Activated CD8-positive, alpha-beta T cell treated with anti-CD3 and anti-CD28 coated beads, Interleukin-2, amount 10 ng/mL, durations not matched to agents 7 days and 5 days (primary cell): ENCODE data around the gene ABCB9. TPM values are rescaled to one million over a fixed set of nuclear protein-coding genes. Genes with fewer than 3 reads are reported as not detected.

Experiments used
- ATAC-seq: fragments of 150-1000 bp; cut with Tn5 transposase; one replicate; pipeline ENCODE4 v1.10.0; 2021; ENCODE audit warnings: moderate library complexity
- CTCF ChIA-PET: fragments of 350-600 bp; sonication (Branson Sonifier 250); formaldehyde crosslinking; loops from one replicate; lab custom pipeline; 2021; ENCODE audit warnings: antibody characterized with exemption; lab: Charles Lee
- POLR2A ChIA-PET: fragments of 350-600 bp; sonication (Branson Sonifier 250); formaldehyde crosslinking; loops from one replicate; lab custom pipeline; 2021; ENCODE audit warnings: antibody characterized with exemption; lab: Charles Lee
- DNase-seq: peaks from one replicate; pipeline ENCODE4 v3.0.0-alpha.2; 2020
- H3K27ac Mint-ChIP-seq: one replicate; pipeline ENCODE4 v1.8.0; 2021; ENCODE audit warnings: mild to moderate bottlenecking, mixed read lengths
- H3K27me3 Mint-ChIP-seq: one replicate; pipeline ENCODE4 v1.8.0; 2021; ENCODE audit warnings: low read depth, mixed read lengths
- H3K36me3 Mint-ChIP-seq: one replicate; pipeline ENCODE4 v1.8.0; 2021; ENCODE audit warnings: low read depth, mixed read lengths
- H3K4me1 Mint-ChIP-seq: one replicate; pipeline ENCODE4 v1.8.0; 2021; ENCODE audit warnings: low read depth, mixed read lengths
- H3K4me3 Mint-ChIP-seq: one replicate; pipeline ENCODE4 v1.8.0; 2021; ENCODE audit warnings: mild to moderate bottlenecking, mixed read lengths
- H3K9me3 Mint-ChIP-seq: one replicate; pipeline ENCODE4 v1.8.0; 2022; ENCODE audit warnings: mixed read lengths; ENCODE audit not compliant: insufficient read depth
- total RNA-seq, 2 experiments: library from RNA; stranded (reverse); gene quantifications; one replicate each; pipeline ENCODE4 v1.2.3, GENCODE V29; 2021

ABCB9 gene
- total RNA-seq, 2 experiments from 2014 or later: 5.9 to 6.0 TPM

- Mint-ChIP-seq H3K36me3 (no peaks in the 10 kb centered on the region), H3K27ac (no peak overlapping the region), H3K27me3 (no peaks in the 10 kb centered on the region), H3K9me3 (no peaks in the 10 kb centered on the region), H3K4me1 (peaks cover 14% of the 10 kb centered on the region), H3K4me3 (no peak overlapping the region)
- DNase-seq (no peak), ATAC-seq (no peak)
- ChIA-PET POLR2A (interaction anchor here (1.6 kb wide), 1 partner anchor 265 kb away, joined by 6 read pairs; the partner anchor contains the start of genes MPHOSPH9 and MTRFR), CTCF (interaction anchor here (1.1 kb wide), 1 partner anchor 8 kb away, joined by 3 read pairs; no protein-coding TSS in a partner anchor)
Measured at GRCh38 chr12:122968104-122968503, 1.8 kb upstream of the ABCB9 start.

DNA sequence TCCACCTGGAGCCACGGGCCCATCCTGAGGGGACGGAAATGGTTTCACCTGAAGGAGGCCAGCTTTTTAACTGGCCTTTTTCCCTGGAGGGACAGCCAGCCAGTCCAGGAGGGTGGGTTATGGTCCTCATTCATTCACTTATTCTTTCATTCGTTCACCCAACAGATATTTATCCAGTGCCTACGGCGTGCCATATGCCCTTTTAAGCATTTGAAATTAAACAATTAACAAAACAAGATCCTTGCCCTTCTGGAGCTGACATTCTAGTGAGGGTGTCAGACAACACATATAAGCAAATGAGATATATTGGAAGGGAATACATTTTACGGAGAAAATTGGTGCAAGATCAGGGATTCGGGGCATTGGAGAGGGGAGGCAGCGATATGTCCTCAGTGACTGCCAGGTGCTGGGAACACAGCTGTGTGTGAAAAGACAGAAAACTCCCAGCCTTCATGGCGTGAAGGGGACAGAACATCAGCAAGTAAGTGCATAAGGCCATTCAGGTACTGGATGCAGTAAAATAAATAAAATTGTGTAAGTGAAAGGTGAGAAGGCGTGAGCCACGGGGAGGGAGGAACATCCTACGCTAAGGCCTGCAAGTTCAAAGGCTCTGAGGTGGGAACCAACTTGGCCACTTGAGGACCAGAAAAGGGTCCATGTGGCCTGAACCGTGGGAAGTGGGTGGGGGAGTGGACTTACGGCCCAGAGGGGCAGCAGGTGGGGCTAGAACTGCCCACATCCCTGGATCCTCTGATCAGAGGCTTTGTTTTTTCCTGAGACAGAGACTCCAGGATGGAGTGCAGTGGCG is 684 bp upstream of the ABCB9 start:
- no peak overlapping the region for H3K27ac Mint-ChIP-seq
- POLR2A ChIA-PET: interaction anchor here (1.0 to 1.7 kb wide), 5 partner anchors 8 to 398 kb away, joined by 3 to 6 read pairs (median 5); partner anchors contain the start of genes MPHOSPH9, MTRFR and OGFOD2
- DNase-seq: no peak

DNA sequence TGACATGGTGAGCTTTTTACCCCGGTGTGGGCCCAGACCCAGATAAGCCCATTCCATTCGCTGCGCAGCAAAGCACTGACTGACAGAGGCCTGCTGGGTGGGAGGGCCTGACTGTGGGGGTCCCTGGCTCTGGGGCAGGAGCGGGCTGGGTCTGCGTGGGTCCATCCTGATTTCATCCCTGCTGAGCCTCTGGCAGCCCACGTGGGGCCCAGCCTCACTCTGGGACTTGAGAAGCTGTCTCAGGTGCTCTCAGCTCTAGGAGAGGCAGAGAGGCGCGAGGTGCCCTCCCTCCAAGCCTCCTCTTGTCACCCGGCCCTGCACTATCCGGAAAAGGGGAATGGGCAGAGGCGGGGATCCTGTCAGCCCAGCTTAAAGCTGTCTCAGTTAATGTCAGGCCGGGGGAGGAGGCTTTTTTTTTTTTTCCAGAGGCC is 927 bp downstream of the ABCB9 start:
- no peak for DNase-seq
- Mint-ChIP-seq H3K27ac (no peak overlapping the region), H3K27me3 (no peaks in the 10 kb centered on the region), H3K36me3 (no peaks in the 10 kb centered on the region), H3K4me1 (peaks cover 10% of the 10 kb centered on the region), H3K4me3 (no peak overlapping the region), H3K9me3 (no peaks in the 10 kb centered on the region)
- ChIA-PET POLR2A (interaction anchor here (1.0 to 1.7 kb wide), 3 partner anchors 10 to 67 kb away, joined by 3 to 4 read pairs (median 3); partner anchors contain the start of gene OGFOD2), CTCF (interaction anchor here (1.8 kb wide), 2 partner anchors 172 to 273 kb away, joined by 6 read pairs; no protein-coding TSS in a partner anchor)
- ATAC-seq: no peak

More for the DNA sequence above, 684 bp upstream of the ABCB9 start:
- CTCF ChIA-PET: interaction anchor here (0.9 to 1.8 kb wide), 5 partner anchors 9 to 173 kb away, joined by 3 to 6 read pairs (median 3); no protein-coding TSS in a partner anchor
- peaks cover 10% of the 10 kb centered on the region for H3K4me1 Mint-ChIP-seq
- H3K4me3 Mint-ChIP-seq: no peak overlapping the region
- H3K27me3 Mint-ChIP-seq: no peaks in the 10 kb centered on the region
- no peak for ATAC-seq
- H3K9me3 Mint-ChIP-seq: no peaks in the 10 kb centered on the region
- no peaks in the 10 kb centered on the region for H3K36me3 Mint-ChIP-seq

DNA sequence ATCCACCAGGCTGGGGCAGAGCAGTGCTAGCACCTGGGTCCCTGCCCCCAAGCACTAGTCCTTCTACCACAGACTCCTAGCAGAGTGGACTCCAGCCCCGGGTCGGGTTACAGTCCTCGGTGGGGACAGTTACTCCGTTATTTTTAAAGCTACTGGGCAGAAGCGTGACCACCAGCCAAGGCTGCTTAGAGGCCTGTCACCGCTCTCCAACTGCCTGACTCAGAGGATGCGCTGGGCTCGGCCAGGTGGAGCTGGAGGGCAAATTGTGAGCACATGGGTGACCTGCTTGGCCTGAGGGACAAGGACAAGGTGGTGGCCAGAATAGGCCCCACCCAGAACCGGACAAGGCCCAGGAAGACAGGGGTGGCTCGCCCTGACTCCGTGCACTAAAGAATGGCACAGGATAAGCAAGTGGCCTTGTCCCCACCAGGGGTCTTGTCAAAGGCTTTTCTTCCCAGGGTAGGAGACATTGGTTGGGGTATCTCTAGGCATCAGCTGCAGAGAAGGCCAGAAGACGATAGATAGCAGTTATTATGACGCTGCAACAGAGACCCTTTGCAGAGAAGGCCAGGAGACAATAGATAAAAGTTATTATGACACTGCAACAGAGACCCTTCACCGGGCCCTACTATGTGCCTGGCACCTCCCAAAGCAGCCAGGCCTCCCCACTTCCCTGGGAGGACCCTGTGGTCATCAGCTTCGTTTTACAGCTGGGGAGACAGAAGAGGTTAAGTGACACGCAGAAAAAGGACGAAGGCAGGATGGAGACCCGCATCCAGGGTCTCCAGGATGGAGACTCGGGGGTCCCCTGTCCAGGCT is 1.6 kb downstream of the ABCB9 start:
- H3K4me3 Mint-ChIP-seq: peak overlapping the region; percentile 49
- ATAC-seq (no peak), DNase-seq (no peak)
- POLR2A ChIA-PET: interaction anchor here (1.2 kb wide), 1 partner anchor 10 kb away, joined by 4 read pairs; the partner anchor contains the start of gene OGFOD2
- H3K27ac Mint-ChIP-seq: no peak overlapping the region
- H3K27me3 Mint-ChIP-seq: no peaks in the 10 kb centered on the region
- no peaks in the 10 kb centered on the region for H3K36me3 Mint-ChIP-seq
- H3K9me3 Mint-ChIP-seq: no peaks in the 10 kb centered on the region
- CTCF ChIA-PET: interaction anchor here (1.8 kb wide), 2 partner anchors 171 to 274 kb away, joined by 6 read pairs; no protein-coding TSS in a partner anchor
- peaks cover 10% of the 10 kb centered on the region for H3K4me1 Mint-ChIP-seq

GRCh38 chr12:122963941-122964265 is 2.4 kb downstream of the ABCB9 start:
- H3K4me3 Mint-ChIP-seq: no peak overlapping the region
- no peaks in the 10 kb centered on the region for H3K27me3 Mint-ChIP-seq
- ATAC-seq (no peak), DNase-seq (no peak)
- H3K4me1 Mint-ChIP-seq: peaks cover 10% of the 10 kb centered on the region
- H3K36me3 Mint-ChIP-seq: no peaks in the 10 kb centered on the region
- no peak overlapping the region for H3K27ac Mint-ChIP-seq
- no peaks in the 10 kb centered on the region for H3K9me3 Mint-ChIP-seq
- CTCF ChIA-PET: interaction anchor here (1.0 kb wide), 1 partner anchor 11 kb away, joined by 4 read pairs; the partner anchor contains the start of gene OGFOD2
- POLR2A ChIA-PET: interaction anchor here (0.8 kb wide), 1 partner anchor 12 kb away, joined by 3 read pairs; the partner anchor contains the start of gene OGFOD2

DNA sequence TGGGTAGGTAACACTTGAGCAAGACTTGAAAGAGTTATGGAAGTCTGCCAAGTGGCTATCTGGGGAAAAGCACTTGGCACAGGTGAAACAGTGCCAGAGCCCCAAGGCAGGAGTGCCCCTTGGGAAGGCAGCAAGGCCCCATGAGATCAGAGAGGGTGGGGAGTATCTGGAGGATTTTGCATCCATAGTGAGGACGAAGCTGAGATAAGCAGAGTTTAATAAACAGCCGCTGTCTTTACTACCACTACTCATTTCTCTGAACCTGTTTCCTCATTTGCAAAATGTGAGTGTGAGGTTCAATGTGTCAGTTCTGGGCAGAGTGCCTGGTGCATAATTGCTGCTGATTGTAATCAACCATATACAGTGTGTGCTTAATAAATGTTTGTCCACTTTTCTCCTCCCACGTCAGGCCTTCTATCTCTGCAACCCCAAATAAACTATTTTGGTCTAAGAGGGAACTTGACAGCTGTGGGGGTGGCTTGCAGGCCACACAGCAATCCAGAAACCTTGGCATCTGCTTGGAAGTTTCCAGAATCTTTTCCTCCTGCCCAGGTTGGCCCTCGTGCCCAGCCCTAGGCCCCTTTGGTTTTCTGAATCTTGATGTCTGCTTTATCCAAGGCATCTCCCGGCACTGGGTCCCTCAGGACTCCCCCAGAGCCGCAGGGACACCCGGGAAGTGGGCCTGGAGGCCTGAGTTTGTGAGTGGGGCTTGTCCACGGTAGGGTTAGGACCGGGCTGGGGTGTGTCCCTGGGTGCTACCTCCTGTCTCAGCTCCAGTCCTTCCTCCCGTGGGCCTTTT is 4.5 kb downstream of the ABCB9 start:
- ATAC-seq (no peak), DNase-seq (no peak)
- H3K4me3 Mint-ChIP-seq: no peak overlapping the region
- CTCF ChIA-PET: no interaction called here
- no peaks in the 10 kb centered on the region for H3K36me3 Mint-ChIP-seq
- H3K27ac Mint-ChIP-seq: no peak overlapping the region
- peaks cover 8% of the 10 kb centered on the region for H3K4me1 Mint-ChIP-seq
- no peaks in the 10 kb centered on the region for H3K27me3 Mint-ChIP-seq
- POLR2A ChIA-PET: no interaction called here
- no peaks in the 10 kb centered on the region for H3K9me3 Mint-ChIP-seq

- ChIA-PET POLR2A (no interaction called here), CTCF (no interaction called here)
- H3K4me3 Mint-ChIP-seq: no peak overlapping the region
Measured at GRCh38 chr12:122960193-122960569, 6.1 kb downstream of the ABCB9 start.

DNA sequence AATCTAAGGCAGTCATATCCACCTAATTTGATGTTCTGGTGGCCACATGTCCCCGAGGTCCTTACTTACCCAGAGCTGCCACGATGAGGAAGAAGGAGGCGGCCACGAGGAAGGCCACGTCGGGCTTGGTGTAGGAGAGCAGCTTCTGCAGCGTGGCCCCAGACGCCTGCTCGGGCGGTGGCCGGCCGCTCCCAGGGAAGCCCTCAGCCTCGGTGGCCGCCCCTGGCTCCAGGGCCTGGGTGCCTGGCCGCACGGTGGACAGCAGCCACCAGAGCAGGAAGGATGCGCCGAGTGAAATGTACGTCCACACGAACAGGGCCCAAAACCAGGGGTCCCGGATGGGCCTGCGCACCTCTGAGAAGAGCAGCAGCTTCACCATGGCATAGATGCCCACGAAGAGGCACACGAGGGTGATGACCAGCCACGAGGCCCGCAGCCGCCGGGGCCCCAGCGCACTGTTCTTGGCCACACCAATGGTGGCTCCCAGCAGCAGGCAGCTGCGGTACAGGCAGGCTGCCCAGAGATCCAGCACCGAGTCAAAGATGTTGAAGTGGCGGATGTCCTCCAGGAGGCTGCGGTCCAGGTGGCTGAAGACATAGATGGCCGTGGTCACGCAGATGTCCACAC is 6.6 kb downstream of the ABCB9 start:
- Mint-ChIP-seq H3K27me3 (no peaks in the 10 kb centered on the region), H3K9me3 (no peaks in the 10 kb centered on the region), H3K4me3 (no peak overlapping the region), H3K36me3 (no peaks in the 10 kb centered on the region), H3K27ac (no peak overlapping the region), H3K4me1 (peaks cover under 1% of the 10 kb centered on the region)
- ATAC-seq: no peak
- ChIA-PET POLR2A (no interaction called here), CTCF (interaction anchor here (1.1 kb wide), 1 partner anchor 125 kb away, joined by 3 read pairs; no protein-coding TSS in a partner anchor)
- no peak for DNase-seq

More at GRCh38 chr12:122960193-122960569, 6.1 kb downstream of the ABCB9 start:
- H3K9me3 Mint-ChIP-seq: no peaks in the 10 kb centered on the region
- no peak for ATAC-seq
- no peaks in the 10 kb centered on the region for H3K36me3 Mint-ChIP-seq
- DNase-seq: no peak
- no peak overlapping the region for H3K27ac Mint-ChIP-seq
- no peaks in the 10 kb centered on the region for H3K27me3 Mint-ChIP-seq
- peaks cover 5% of the 10 kb centered on the region for H3K4me1 Mint-ChIP-seq

DNA sequence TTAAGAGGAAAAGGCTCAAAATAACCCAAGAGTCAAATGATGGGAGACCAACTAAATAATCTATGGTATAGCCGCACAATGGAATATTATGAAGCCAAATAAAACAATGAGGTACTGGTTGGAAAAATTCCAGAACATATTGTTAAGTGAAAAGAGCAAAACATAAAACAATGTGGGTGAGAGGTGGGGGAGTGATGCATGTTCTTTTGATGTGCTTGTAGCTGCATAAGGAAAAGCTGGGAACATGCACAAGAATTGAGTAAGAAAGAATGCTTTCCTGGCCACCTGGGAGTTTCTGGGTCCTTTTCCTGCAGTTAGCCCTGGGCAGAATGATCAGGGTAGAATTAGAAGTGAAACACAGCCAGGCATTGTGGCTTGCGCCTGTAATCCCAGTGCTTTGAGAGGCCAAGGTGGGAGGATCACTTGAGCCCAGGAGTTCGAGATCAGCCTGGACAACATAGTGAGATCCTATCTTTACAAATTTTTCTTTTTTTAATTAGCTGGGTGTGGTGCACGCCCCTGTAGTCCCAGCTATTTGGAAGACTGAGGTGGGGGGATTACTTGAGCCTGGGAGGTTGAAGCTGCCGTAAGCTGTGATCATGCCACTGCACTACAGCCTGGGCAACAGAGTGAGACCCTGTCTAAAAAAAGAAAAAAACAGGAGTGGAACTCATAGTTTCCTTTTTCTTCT is 7.9 kb downstream of the ABCB9 start:
- H3K36me3 Mint-ChIP-seq: no peaks in the 10 kb centered on the region
- no peak for DNase-seq
- H3K4me3 Mint-ChIP-seq: no peak overlapping the region
- no peak overlapping the region for H3K27ac Mint-ChIP-seq
- ATAC-seq: no peak
- POLR2A ChIA-PET: interaction anchor here (1.0 kb wide), 1 partner anchor 96 kb away, joined by 3 read pairs; no protein-coding TSS in a partner anchor
- H3K27me3 Mint-ChIP-seq: no peaks in the 10 kb centered on the region
- CTCF ChIA-PET: interaction anchor here (1.1 to 15.1 kb wide), 2 partner anchors 93 to 124 kb away, joined by 3 to 204 read pairs; no protein-coding TSS in a partner anchor
- no peaks in the 10 kb centered on the region for H3K4me1 Mint-ChIP-seq
- no peaks in the 10 kb centered on the region for H3K9me3 Mint-ChIP-seq

GRCh38 chr12:122956035-122956434 is 10.2 kb downstream of the ABCB9 start:
- no peaks in the 10 kb centered on the region for H3K27me3 Mint-ChIP-seq
- CTCF ChIA-PET: interaction anchor here (1.3 to 15.1 kb wide), 3 partner anchors 10 to 162 kb away, joined by 3 to 204 read pairs (median 11); partner anchors contain the start of gene ABCB9
- ATAC-seq (no peak), DNase-seq (no peak)
- no peak overlapping the region for H3K27ac Mint-ChIP-seq
- peaks cover 3% of the 10 kb centered on the region for H3K4me1 Mint-ChIP-seq
- H3K36me3 Mint-ChIP-seq: no peaks in the 10 kb centered on the region
- POLR2A ChIA-PET: no interaction called here
- no peaks in the 10 kb centered on the region for H3K9me3 Mint-ChIP-seq
- H3K4me3 Mint-ChIP-seq: no peak overlapping the region
